HG03103 (cell line): ENCODE results near the gene GPSM3.
"Not testable (repeated sequence)": the region's sequence is repeated elsewhere in the genome, so short reads cannot be mapped to it uniquely, and the experiment has no call there.

ENCODE experiments used
- ATAC-seq: cut with Tn5 transposase; IDR thresholded peaks from one replicate; pipeline ENCODE4 v1.9.1; 2021; ENCODE audit warnings: low read depth; ENCODE audit not compliant: unreplicated experiment

The GPSM3 gene

DNA sequence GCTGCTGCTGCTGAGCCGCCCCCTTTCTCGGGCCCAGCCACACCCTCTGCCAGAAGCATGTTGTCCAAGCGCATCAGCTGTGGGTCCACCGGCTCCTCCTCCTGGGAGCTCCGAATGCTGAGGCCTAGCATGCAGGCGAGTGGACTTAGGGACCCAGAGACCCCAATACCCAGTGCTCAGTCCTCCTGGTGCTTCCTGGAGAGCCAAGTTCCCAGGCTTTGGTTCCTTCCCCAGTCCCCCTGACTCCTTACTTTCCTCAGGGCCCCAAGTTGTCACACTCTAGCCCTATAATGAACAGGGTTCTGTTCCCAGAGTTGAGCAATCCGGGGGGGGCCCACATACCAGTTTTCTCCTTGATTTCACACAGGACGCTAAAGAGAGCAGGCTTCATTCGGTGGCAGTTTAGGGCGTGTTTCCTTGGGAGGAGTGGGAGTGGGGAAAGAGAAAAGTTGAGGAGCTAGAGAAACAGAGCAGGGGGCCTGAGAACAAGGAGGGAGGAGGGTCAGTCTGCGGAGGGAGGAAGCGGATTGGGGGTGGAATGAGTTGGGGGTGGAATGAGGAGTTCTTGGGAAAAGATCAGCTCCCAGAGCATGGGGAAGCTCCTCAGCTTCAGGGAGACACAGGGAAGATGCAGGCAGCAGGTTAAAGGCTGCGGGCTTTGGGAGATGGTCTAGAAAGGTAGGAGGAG, 3.9 kb downstream of the GPSM3 start:
- ATAC-seq: no peak

DNA sequence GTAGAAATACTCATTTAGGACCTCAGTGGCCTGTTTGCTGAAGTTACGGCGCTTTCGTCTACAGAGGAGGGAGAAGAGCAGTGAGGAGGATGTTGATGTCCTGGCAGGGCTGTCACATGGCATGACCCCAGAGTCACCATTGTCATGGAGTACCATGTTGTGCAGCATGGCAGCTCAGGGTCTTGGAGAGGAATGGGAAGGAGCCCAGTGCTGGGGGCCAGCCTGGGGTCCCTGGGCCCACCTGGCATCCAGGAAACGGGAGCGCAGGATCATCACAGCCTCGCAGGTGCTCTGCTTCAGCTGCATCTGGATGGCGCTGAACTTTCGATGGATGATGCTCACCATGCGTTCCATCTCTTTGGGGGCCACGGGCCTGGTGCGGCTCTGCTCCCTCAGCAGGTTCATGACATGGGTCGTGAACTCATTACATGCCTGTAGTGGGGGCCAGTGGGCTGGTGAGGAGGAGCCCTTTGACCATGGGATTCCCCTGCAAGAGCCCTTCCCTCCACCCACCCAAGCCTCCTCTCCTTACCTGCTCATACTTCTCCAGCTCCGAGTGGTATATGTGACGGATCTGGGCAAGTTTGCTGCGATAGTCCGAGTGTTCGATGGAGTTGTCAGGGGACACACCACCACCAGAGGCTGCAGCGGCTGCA, 4.6 kb downstream of the GPSM3 start:
- ATAC-seq: not testable (repeated sequence)

DNA sequence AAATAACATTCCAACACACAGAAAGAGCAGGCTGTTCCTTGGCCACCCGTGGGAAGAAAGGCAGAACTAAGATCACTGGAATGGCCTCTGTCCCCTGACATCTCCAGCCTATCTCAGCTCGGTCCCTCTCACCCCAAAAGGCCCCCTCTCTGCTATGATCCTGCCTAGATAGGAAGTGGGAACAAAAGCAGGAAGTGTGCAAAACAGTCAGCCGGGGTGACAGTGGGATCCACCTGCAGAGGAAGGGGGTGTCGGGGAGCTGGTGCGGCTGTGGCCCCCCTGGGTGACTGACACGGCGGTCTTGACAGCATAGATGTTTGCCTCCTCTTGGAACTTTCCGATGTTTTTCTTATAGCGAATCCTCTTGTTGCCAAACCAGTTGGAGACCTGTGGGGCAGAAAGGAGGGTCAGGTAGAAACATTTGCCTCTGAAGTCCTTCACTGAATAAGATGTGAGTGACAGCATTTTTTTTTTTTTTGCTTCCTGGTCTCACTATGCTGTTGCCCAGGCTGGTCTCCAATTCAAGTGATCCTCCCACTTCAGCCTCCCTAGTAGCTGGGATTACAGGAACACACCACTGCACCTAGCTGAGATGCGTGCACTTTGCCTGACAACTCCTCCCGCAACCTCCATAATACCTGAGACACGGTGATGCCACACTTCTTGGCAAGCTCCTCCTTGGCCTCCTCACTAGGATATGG, 5.3 kb downstream of the GPSM3 start:
- no peak for ATAC-seq

DNA sequence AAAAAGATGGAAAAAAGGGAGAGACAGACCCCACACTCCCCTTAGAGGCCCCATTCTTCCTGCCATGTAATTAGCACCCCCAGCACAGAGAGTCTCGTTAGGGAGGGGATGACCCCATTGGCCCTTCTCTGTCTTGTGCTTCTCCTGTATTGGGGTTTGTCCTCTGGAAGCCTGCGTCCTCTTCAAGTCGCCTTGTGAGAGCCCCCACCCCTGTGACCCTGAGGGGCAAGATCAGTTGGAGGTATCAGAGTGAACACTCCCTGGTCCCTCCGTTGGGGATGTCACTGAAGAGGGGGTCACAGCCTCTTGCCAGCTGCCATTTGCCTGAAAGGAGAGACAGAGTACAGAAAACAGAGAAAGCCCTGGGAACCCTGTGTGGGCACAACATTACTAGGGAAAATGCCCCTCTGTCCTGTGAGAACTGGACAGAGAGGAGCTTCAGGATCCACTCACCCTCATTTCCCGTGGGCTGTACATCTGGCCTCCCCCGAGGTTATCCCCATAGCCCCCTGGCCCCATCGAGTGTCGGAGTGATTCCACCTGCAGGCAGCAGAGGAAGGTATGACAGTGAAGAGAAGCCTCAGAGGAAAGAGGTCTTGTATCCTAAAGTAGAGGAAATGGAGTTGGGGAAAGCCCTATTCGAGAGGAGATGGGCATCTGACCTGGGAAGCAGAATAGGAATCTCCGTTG, 6.1 kb downstream of the GPSM3 start:
- ATAC-seq: not testable (repeated sequence)

DNA sequence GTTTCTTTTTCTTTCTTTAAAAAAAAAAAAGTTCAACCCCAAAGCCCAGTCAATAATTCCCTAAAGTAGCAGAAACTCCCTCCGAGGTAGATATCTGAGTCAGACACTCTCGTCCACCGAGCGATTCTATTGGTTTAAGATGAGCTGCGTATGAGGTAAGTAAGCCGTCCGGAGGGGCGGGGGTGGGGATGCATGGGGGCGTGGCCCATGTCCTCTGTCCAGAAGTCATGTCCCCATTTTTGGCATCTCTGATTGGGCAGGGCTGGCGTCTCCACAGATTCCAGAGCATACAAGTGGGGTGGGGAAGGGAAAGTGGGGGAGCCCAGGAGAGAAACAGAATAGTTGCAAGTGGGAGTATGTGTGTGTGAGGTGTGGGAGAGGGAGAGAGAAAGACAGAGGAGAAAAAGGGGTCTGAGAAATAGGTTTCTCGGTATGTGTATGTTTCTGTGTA, 6.7 kb downstream of the GPSM3 start:
- not testable (repeated sequence) for ATAC-seq

DNA sequence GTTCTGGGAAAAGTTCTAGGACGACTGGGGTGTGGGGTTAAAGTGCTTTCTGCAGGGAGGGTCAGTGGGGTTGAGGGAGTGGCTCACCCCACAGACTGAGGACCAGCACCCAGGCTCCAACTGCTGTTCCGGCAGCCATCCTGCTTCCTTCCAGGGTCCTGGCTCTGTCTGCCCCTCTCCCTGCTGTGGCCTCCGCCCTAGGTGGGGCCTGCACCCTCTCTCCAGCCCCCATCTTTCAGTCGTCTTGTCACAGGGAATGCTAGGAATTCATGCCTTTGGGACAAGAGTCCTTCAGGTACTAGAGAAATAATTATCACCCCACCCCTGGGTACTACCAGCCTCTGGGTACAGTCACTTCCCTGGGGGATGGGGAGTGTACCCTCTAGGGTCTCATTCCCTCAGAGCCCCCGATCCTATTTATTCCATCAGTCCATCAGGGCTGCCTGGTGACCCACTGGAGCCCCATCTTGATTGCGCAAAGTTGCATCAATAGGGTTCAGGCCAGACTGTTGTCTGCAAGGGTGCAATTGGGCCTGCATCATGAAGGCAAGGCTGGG, 8.3 kb downstream of the GPSM3 start, which contains the start of gene AGER:
Gene AGER, minus strand, starts transcription at position 170 of the 557 bp plus-strand sequence. Its CDS starts 31 bp downstream, at position 139.
- ATAC-seq: no peak

DNA sequence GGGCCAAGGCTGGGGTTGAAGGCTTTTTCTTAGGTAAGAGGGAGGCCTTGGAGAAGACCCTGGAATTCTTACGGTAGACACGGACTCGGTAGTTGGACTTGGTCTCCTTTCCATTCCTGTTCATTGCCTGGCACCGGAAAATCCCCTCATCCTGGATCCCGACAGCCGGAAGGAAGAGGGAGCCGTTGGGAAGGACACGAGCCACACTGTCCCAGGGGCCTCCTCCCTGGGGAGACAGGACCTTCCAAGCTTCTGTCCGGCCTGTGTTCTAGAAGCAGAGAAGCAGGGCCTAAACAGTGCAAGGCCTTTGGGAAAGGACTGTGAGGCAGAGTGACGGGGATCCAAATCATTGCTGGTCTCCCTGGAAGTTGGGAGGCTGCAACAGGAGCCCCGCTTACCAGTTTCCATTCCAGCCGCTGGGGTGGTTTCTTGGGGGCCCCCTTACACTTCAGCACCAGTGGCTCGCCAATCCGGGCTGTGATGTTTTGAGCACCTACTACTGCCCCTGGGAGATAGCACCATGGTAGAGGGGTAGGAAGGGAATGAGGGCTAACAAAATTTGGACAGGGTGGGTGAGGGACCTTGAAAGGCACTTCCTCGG, 8.9 kb downstream of the GPSM3 start:
- no peak for ATAC-seq

DNA sequence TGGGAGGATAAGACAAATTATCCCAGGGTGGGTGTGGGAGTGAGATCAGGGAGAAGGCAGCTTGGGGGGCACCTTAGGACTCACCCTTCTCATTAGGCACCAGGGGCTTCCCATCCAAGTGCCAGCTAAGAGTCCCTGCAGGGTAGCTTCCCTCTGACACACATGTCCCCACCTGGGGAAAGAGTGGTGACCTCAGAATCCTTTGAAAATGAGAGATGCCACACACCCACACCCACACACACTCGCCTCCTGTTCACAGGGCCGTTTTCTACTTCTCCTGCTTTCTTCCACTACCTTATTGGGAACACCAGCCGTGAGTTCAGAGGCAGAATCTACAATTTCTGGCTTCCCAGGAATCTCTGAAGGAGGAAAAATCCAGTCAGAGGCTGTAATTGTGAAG, 9.4 kb downstream of the GPSM3 start:
- ATAC-seq: no peak

DNA sequence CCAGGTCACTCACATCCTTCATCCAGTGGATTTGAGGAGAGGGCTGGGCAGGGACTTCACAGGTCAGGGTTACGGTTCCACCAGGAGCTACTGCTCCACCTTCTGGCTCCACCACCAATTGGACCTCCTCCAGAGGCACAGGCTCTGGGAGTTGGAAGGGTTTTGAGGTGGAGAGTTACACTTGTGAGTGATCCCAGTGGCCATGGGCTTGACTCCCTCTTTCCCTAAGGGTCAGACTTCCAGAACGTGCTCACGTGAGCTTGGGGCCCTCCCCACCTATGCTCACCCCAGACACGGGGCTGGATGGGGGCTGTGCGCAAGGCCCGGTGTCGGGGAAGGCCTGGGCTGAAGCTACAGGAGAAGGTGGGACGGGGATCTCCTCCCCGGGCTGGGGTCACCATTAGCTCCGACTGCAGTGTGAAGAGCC, 9.9 kb downstream of the GPSM3 start:
- ATAC-seq: no peak

DNA sequence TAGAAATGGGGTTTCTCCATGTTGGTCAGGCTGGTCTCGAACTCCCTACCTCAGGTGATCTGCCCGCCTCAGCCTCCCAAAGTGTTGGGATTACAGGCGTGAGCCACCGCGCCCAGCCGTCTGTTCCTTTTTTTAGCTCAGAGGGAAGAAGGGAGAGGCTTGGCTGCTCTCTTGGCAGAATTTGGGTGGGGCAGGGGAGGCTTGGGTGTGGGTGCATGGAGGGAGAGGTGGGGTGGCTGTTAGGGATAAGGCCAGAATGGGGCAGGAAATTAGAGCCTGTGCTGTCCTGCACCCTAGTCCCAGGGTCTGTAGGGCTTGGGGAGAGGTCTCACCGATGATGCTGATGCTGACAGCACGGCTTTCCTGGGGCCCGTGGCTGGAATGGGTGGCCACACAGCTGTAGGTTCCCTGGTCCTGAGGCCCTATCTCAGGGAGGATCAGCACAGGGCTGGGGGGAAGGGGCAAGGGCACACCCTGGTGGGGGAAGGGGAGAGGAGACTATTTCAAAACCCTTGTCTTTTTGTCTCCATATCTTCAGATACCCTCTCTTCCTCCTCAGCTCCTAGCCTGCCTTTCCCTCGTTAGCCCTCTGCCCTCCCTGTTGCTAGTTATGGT, 10.4 kb downstream of the GPSM3 start:
- no peak for ATAC-seq

DNA sequence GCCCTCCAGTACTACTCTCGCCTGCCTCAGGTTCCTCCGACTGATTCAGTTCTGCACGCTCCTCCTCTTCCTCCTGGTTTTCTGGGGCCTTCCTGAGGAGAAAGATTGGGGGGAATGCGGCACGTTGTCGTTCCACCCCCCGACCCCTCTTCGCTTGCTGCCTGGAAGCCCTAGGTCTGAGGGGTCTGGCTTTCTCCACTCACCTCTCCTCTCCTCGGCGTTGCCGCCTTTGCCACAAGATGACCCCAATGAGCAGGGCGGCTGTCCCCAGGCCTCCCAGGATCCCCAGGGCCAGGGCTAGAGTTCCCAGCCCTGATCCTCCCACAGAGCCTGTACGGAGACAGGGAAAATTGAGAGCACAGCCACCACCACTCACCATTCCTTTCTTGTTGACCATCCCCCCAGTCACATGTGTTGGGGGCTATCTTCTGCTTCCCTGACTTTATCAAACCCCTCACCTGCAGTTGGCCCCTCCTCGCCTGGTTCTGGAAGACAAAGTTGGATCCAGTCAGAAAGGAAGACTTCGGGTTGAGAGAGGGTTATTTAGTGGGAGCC, 11.2 kb downstream of the GPSM3 start:
- ATAC-seq: no peak

DNA sequence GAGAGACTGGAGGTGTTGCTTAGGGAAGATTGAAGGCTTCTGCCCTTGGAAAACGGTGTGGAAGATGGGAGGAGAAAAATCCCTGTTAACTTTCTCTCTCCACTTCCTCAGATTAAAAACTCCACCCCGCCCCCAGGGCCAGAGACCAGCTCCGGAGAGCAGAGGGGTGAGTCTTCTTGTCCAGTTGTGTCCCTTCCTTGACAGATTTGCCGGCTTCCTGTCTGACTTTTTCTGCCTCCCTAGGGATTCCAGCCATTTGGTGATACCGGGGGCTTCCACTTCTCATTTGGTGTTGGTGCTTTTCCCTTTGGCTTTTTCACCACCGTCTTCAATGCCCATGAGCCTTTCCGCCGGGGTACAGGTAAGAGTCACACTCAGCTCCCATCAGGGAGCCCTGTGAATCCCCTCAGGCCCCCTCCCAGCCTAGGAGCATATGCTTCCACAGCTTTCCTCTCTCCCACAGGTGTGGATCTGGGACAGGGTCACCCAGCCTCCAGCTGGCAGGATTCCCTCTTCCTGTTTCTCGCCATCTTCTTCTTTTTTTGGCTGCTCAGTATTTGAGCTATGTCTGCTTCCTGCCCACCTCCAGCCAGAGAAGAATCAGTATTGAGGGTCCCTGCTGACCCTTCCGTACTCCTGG, 12.6 kb downstream of the GPSM3 start:
- ATAC-seq: no peak

DNA sequence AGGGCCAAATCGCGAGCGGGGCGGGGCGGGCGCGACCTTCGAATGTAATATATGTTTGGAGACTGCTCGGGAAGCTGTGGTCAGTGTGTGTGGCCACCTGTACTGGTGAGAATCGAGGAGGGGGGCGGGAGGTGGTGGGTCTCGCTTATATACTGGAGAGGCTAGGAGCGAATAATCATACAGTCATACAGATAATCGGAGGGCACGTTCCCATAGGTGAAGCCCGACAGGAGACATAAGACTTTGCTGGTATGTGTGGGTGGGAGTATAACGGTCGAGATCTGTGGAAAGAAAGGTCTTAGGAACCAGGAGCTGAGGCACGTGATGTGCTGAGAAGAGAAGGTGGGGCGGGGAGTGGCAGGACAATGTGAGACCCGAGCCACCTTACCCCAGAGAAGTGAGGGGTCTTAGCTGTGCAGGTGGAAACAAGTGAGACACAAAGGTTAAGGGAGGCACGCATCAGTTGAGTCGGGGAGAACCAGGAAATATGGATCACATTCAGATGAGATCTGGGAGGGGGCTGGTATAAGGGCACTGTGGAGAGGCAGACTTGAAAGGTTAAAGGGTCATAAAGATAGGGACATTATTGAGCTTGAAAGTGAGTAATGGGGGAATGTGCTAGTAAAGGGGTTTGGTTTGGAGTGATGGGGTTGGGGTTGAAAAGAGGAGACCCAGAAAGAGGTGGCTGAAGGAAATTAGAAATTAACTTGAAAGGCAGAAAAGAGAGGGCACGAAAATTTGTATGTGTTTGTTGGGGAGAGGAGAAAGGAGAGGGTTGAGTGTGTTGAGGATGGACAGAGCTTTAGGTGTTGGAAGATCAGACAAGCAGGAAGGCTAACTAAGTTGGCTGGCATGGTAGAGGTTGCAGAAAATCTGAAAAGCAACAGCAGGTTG, 13.6 kb downstream of the GPSM3 start:
- no peak for ATAC-seq

DNA sequence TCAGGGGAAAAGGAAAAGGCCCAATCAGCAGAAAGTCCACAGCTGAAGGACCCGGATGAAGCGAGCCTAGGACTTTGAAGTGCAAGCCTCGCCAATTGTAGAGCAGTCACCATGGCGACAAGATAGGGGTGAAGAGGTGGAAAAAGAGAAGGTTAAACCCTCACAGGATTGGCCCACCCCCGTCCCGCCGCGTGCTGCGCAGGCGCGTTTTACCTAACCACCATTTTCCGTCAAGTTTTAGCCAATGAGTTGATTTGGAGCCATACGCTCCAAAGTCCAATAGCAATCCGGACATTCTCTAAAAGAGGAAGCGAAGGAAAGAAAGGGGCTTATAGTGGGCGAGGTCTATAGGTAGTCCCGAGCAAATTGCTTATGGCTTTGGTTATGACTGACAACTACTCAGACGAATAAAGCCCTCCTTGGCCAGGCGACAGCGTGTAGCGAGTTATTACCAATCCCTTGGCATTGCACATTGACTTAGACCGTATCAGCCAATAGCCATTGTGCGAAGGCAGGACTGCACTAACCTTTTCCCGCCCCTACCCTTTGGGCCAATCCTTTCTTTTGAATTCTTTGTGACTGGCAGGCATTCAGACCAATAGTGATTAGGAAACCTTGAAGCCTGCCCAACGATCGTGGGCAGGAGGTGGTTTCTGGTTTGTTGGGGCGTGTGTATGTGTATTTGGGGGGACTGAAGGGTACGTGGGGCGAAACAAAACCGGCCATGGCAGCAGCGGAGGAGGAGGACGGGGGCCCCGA, 14.5 kb downstream of the GPSM3 start, which contains the start of gene RNF5:
Gene RNF5, plus strand, starts transcription at position 618 of the 759 bp plus-strand sequence. Its CDS starts 107 bp downstream, at position 725.
- ATAC-seq: peak; percentile 67

DNA sequence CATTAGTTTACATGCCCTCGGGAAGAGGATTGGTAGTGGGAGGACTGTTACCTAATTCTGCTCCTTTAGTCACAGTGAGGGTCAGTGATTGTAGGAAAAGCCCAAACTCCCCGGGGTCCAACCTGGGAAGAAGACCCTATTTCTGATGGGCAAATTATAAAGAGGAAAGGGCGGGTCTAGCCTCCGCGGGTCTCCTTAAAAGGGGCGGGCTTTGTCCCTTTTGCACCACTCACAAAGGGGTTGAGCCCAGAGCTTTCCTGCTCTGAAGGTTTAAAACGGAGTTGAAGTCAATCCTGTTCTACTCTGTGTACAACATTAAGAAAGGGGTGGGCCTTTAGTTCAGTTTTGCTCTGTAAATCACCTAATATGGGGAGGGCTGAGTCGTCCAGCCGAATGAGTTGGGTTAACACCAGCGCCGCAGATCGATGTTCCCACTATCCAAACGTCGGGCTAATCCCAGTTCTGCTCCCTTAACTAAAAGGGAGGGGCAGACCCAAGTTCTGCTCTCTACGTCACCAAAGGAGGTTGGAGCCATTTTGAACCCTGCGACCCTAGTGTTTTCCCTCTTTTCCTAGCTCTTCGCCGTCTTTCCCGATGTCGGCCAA, 15.2 kb downstream of the GPSM3 start:
- peak; percentile 13 for ATAC-seq

DNA sequence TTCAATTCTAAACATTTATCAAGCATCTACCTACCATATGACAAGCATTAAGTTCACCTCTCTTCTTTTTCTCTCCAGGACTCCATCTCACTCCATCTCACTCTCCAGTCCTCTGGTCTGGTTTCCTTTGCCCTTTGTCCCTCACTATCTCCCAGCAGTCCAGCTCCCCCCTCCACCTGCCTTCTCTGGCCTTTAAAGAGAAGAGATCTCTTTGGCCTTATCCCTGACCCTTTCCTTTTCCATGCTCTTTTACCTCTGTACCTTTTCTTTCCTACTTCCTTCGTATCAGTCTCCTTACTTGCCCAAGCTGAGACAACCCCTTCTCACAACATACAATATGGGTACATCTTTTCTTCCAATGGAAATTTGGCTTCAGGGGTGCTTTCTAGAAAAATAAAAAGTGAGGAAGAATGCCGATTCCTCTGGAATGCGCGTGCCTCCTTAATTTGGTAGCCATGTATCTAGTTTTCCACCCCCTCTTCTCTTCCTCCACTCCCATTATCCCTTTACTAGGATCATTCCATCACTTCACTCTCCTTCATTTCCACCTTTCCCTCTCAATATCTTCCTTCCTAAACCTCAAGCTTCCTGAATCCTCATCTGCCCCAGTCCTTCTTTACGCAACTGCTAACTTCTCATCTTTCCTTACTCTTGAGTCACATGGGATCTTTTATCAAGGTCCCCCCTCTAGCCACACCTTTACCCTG, 15.8 kb downstream of the GPSM3 start:
- ATAC-seq: no peak
